GM03348 (cell line): ENCODE measurements around the gene KHDC3L.

Experiments used
- DNase-seq: peaks from one replicate; pipeline ENCODE4 v3.0.0; 2012; ENCODE audit warnings: low spot score

Gene KHDC3L, protein sequence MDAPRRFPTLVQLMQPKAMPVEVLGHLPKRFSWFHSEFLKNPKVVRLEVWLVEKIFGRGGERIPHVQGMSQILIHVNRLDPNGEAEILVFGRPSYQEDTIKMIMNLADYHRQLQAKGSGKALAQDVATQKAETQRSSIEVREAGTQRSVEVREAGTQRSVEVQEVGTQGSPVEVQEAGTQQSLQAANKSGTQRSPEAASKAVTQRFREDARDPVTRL

DNA sequence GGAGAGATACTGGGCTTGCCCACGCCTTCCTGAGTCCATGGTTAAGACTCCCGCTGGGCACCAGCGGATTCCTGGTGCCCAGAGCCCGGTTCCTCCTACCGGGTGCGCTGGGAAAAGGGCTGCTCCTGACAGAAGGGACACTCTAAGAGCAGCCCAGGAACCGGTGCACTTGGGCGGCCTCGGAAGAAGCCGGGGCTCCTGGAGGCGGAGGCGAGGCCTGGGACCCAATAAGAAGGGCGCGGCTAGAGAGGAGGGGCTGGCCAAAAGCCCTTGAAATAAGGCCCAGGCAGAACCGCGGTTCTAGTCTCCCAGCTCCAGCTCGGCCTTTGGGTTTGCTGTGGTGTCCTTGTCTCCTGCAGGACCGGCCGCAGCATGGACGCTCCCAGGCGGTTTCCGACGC, at the start of gene KHDC3L:
Gene KHDC3L (plus strand): TSS at position 301 of the 400 bp plus-strand sequence. CDS start 72 bp downstream, at position 373.
- DNase-seq: no peak

GRCh38 chr6:73314577-73315492, 47.6 kb upstream of the KHDC3L start:
- DNase-seq: peak; percentile 15

- no peak for DNase-seq
These were observed 39.1 kb upstream of the KHDC3L start for GRCh38 chr6:73323323-73323722.

DNA sequence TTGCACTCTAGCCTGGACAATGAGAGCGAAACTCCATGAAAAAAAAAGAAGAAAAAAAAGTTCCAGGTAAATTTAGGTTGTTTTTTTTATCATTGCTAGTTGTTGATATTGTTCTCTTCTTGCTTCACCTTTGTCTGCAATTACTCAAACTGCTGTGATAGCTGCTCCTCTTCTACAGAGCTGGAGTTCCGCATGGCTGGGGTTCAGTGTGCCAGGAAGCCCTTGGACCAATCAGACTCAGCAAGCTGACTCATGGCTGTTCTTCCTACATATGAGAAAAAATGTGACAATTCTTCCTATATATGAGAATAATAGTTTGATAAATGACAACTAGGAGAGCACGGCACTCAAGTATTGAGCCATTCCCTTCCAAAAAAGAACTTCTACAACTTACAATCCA, 36.8 kb upstream of the KHDC3L start:
- DNase-seq: no peak

- DNase-seq: no peak
These were observed 33.7 kb upstream of the KHDC3L start for GRCh38 chr6:73328790-73329189.

GRCh38 chr6:73329201-73329600, 33.3 kb upstream of the KHDC3L start:
- no peak for DNase-seq

DNA sequence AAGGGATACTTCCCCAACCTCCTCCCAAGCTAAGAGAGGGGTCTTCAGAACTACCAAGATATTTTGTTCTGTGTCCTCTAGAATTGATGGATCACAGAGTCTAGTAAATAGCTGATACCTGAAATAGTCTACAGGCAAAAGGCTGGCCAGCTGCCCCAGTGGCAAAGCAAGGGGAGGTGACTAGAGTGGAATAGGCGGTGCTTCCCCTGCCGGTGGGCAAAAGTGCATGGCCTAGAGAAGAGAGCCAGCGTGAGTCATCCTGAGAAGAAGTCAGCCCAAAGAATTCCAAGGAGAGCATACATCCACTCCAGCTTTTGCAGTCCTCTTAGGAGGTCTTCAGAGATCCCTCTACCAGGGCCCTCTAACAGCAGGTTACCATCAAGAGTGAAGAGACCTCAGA, 23.1 kb upstream of the KHDC3L start:
- no peak for DNase-seq

DNA sequence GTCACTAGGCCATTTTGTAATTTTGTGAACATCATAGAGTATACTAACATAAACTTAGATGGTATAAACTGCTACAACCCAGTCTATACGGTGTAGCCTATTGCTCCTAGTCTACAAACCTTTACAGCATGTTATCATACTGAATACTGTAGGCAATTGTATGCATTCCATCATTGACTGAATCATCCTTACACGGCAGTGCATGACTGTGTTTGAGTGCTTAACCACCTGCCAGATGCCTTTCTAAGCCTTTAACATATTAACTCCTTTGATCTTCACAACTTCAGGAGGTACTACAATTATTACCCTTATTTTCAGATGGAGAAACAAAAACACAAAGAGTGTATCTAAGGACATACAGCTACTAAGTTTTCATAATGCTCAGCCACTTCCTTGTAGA, 22.4 kb upstream of the KHDC3L start:
- no peak for DNase-seq

- DNase-seq: no peak
These were observed 21.1 kb upstream of the KHDC3L start for GRCh38 chr6:73341335-73341734.

GRCh38 chr6:73342174-73342573, 20.3 kb upstream of the KHDC3L start:
- no peak for DNase-seq

GRCh38 chr6:73343164-73343563, 19.3 kb upstream of the KHDC3L start:
- no peak for DNase-seq

- DNase-seq: no peak
These were observed 13.8 kb upstream of the KHDC3L start for GRCh38 chr6:73348550-73349204.

- DNase-seq: no peak
These were observed 13.1 kb upstream of the KHDC3L start for GRCh38 chr6:73349311-73349710.

- DNase-seq: no peak
These were observed 8.5 kb upstream of the KHDC3L start, which contains the start of gene DPPA5 for GRCh38 chr6:73353636-73354593. Gene DPPA5 (minus strand): TSS chr6:73354276. CDS start chr6:73354225, 51 bp downstream.

DNA sequence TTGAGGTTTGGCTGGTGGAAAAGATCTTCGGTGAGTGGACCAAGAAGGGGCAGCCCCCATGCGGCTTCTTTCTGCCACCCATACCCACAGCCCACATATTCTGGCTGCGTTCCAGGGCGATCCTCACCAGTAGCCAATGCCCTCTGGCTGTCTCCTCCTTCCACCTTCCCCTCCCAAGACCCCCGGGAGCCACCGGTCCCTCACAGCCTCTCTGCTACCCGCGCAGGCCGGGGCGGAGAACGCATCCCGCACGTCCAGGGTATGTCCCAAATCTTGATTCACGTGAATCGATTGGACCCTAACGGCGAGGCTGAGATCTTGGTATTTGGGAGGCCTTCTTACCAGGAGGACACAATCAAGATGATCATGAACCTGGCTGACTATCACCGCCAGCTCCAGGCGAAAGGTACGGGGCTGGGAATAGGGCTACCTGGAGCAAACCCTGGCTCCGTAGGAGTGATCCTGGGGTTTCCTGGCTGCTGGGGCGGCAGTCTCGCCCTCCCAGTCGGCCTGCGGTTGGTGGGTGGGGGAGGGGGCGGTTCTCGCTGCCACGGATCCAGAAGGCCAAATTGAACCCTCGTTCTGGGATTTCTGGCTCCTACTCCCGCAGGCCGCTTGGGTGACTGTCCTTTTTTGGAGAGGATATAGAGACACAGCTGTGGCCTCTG, 545 bp downstream of the KHDC3L start:
- DNase-seq: no peak

DNA sequence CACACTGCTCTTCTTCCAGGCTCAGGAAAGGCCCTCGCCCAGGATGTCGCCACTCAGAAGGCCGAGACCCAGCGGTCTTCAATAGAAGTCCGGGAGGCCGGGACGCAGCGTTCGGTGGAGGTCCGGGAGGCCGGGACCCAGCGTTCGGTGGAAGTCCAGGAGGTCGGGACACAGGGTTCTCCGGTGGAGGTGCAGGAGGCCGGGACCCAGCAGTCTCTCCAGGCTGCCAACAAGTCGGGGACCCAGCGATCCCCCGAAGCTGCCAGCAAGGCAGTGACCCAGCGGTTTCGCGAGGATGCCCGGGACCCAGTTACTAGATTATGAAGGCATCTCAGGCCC, 1.0 kb downstream of the KHDC3L start:
- no peak for DNase-seq

DNA sequence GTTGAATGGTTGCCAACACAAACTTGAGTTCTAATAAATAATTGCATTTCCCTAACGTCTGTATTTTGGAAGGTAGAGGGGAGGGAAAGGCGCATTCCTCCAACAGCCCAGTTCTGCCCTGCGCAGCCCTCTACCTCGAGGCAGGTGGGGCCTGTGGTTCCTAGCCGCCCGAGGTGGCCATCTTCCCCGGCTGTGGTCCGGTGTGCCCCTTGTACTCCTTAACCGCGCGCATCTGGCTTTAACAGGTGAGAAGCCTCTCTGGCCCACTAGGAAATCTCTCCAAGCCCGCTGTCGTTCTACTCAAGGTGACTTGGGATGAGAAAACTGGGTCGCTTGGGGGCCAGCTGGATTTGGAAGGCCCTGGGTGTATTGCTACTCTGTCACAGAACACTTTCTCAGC, 1.7 kb downstream of the KHDC3L start:
- DNase-seq: no peak

GRCh38 chr6:73364549-73364948, 2.1 kb downstream of the KHDC3L start:
- no peak for DNase-seq

GRCh38 chr6:73367761-73368355, 5.4 kb downstream of the KHDC3L start:
- no peak for DNase-seq

- no peak for DNase-seq
These were observed 6.2 kb downstream of the KHDC3L start for GRCh38 chr6:73368675-73369074.

GRCh38 chr6:73369157-73369556, 6.7 kb downstream of the KHDC3L start:
- DNase-seq: no peak
